Measurements from ENCODE around the gene CDC5L.

- no peak for TF ChIP-seq CTCF (conservative IDR thresholded peaks at IDR 0.05)
- TF ChIP-seq ZFX (IDR thresholded peaks at IDR 0.05) = no peak
These were observed 9.5 kb downstream of the CDC5L start for GRCh38 chr6:44396968-44397367.

Measured in C4-2B (cell line).